Measurements from ENCODE around the gene TUBA4A.
A peak's percentile ranks its signal among the peaks of the same experiment; 100 is the strongest.
"Not testable (repeated sequence)": the region's sequence is repeated elsewhere in the genome, so short reads cannot be mapped to it uniquely, and the experiment has no call there.

TUBA4A gene

DNA sequence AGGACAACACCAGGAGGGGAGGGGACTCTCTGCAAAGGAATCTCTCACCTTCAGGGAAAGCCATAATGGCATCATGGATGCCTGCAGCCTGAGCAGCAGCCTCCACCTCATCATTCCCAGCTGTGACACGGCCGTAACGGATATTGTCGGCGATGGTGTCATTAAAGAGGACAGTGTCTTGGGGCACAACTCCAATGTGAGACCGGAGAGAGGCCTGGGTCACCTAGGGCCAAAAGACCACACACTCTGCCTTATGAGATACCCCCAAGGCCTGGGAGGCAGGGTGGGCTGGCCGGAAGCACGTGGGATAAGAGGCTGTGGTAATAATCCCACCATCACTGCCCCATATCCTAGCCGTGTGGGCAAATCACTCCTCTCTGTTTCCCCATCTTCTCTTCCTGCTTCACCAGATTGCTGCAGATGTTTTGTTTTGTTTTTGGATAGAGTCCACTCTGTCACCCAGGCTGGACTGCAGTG lies 42.8 kb downstream of the TUBA4A start:
- DNase-seq (ENCODE audit: low read depth): no peak

DNA sequence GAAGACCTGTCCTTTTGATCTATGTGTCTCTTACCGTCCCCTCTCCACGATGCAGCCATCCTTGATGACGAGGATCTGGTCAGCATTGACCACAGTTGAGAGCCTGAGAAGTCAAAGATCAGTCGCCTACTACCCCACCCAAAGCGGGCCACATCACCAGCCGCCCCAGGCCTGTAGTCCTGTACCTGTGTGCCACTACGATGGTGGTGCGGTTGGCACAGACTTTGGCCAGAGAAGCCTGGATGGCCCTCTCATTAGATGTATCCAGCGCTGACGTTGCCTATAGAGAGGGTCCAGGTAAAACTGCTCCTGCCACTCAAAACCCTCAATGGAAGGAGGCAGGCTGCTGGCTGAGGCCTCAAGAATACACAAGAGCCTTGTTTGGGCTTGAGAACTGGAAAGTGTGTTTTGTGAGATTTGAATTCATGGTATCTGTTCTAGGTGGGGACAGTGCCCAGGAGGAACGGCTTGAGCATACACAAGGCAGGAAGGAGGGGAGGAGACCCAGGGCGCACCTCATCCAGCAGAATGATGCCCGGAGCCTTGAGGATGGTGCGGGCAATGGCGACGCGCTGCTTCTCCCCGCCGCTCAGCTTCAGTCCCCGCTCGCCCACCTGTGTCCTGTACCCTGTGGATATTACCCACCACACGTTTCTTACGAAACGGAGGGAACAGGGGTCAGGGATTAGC lies 43.4 kb downstream of the TUBA4A start:
- DNase-seq (ENCODE audit: low read depth): no peak

DNA sequence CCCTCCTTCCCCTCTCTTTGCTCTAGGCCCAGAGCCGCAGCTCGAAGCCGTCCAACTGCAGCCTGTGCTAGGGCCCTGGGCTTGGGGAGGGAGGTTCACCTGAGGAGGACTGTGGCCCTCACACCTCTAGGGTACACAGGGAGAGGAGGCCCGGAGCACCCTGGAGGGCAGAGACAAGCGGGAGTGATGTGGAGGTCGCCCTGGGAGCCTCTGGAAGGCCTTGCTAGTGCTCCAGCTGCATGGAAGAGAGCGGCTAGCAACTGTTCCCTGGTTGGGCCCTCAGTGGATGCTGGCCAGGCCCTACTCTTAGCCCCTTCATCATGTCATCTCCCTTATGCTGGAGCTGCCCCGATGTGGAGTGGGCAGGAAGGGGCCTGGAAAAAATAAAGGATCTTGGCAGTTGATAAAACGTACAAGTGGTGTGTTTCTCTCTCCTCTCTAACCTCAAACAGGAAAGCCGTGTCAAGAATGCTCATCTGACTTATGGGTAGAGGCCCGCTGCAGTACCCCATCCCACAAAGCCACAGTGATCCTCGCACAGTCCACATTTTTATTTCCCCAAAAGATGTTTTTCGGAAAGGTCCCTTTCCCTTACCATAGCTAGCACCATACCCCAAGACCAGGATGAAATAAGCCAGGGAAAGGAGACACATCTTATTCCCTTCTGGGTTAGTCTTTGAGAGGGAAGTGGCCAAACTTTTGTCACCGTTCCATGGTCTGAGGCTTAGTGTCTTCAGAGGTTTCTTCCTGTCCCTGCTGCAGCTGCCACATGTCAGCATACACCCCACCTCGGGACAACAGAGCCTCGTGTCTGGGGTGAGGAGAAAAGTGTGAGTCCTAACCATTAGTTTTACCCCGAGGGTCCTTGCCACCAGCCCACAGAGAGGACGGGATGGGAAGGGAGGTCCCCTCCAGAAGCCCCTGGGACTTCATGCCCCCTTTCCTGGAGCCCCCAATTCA lies 44.2 kb downstream of the TUBA4A start:
- DNase-seq (ENCODE audit: low read depth): no peak

DNA sequence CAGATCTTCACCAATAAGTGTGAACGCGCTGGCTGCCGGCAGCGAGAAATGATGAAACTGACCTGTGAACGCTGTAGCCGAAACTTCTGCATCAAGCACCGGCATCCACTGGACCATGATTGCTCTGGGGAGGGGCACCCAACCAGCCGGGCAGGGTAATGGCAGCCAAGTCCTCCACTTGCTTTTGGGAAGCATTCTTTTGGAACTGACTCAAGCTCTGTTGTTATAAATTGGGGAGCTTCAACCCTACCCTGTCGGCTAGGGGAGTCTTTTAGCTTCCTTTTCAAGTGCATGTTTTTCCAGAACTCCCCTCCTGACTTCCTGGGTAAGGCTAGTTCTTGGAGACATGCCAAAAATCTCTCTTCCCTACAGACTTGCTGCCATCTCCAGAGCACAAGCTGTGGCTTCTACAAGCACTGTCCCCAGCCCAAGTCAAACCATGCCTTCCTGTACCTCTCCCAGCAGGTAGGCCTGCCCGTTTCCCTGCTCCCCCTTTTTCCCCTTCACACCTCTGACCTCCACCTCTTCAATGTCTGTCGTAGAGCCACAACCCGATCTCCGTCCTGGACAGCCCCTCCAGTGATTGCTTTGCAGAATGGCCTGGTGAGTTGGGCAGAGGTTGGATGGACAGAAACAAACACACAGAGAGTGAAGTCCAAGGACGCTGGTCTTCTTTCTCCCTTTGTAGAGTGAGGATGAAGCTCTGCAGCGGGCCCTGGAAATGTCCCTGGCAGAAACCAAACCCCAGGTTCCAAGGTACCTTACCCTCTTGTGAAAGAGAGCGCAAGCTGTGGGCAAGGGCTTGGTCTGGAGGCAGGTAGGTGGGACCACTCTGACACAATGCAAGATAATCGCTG lies 45.6 kb downstream of the TUBA4A start:
- DNase-seq (ENCODE audit: low read depth): no peak

DNA sequence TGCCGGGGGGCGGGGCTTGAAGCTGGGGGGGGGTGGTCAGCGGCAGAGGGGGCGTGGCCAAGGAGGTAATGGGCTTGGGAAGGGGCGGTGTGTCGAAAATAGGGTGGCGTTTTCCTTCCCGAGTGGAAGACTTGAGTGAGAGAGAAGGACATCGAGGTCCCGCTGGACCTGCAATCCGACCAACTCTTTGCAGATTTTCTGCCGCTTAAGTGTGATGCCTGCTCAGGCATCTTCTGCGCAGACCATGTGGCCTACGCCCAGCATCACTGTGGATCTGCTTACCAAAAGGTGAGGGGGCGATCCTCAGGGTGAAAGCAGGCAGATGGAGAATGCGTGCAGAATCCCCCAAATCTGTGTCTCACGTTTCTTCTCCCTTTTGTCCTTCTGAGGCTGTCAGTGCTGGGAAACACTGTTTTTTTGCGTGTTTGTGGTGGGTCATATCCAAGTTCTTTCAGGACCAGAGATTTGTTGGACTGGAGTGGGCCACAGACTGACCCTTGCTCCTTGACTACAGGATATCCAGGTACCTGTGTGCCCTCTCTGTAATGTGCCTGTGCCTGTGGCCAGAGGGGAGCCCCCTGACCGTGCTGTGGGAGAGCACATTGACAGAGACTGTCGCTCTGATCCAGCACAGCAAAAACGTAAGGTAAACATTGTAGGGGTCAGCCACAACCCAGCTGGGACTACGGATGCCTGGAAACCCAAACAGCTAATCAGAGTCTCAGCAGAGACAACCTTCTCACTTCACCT lies 46.4 kb downstream of the TUBA4A start:
- DNase-seq (ENCODE audit: low read depth): no peak

DNA sequence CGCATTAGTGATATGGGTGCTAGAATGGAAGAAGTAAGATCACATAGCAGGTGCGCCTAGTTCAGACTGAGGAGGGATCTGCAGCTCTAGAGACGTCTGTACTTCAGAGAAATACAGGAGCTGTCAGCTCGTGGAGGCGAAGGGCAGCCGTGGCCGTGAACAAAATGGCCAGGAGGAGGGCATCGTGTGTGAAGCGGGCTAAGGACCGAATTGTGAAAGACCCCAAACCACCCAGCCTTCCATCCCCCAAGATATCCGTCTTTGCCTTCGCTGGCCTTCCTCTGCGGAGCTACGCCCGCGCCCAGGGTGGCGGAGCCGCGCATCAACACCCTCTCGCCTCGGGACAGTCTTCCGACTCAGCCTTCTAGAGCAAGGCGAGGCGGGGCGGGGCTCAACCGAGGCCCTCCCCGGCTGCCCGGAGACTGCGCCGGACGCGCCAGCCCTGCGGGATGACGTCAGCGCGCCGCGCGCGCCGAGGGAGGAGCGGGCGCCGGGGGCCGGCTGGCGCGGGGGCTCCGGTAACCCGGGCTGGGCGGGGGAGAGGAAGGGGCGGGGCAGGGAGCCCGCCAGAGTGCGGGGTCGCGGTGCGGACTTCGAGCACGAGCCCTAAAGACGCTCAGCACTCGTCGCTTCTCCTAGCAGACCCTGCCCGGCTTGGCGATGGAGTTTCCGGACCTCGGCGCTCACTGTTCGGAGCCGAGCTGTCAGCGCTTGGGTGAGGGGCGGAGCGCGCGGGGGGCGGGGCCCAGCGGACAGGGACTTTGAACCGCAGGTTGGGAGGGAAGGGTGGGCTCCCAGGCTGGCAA lies 47.2 kb downstream of the TUBA4A start, which contains the start of gene ZFAND2B:
TSS of gene ZFAND2B (plus strand) at position 455 of the 806 bp plus-strand sequence. CDS start at position 661, 206 bp downstream.
- DNase-seq (ENCODE audit: low read depth): peak; percentile 95

GRCh38 chr2:219205981-219206327 lies 47.8 kb downstream of the TUBA4A start:
- DNase-seq (ENCODE audit: low read depth): no peak

DNA sequence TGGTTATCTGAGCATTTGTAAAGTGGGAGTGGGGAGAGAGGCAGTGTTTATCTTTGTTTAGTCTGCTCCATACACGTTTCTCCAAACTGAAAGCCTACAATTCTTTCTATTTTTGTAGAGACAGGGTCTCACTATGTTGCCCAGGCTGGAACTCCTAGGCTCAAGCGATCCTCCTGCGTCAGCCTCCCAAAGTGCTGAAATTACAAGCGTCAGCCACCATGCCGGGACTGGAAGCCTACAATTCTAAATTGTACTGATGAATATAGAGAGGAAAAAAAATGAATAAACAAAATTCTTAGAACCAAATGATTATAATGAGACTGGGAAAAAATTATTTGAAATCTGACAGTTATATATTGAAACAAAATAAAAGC lies 48.6 kb downstream of the TUBA4A start:
- no peak for DNase-seq (ENCODE audit: low read depth)

- DNase-seq (ENCODE audit: low read depth): no peak
These were observed 49.1 kb downstream of the TUBA4A start for GRCh38 chr2:219204425-219205164.

- not testable (repeated sequence) for DNase-seq (ENCODE audit: low read depth)
These were observed 52.4 kb downstream of the TUBA4A start for GRCh38 chr2:219201331-219201730.

GRCh38 chr2:219200502-219201326 lies 53.0 kb downstream of the TUBA4A start:
- not testable (repeated sequence) for DNase-seq (ENCODE audit: low read depth)
